ENCODE results near the gene C12orf57.

- TF ChIP-seq CTBP1 (IDR thresholded peaks at IDR 0.05; ENCODE audit: borderline replicate concordance), result no peak
- TF ChIP-seq FOXK2 (IDR thresholded peaks at IDR 0.05), result no peak
- no peak for TF ChIP-seq FOXM1 (IDR thresholded peaks at IDR 0.05; ENCODE audit: borderline replicate concordance)
- TF ChIP-seq ELF4 (IDR thresholded peaks at IDR 0.05), result no peak
- no peak for TF ChIP-seq BHLHE40 (IDR thresholded peaks at IDR 0.05; ENCODE audit: borderline replicate concordance)
- TF ChIP-seq TARDBP (IDR thresholded peaks at IDR 0.05), result no peak
- TF ChIP-seq HDGF (IDR thresholded peaks at IDR 0.05; ENCODE audit: borderline replicate concordance), result no peak
- TF ChIP-seq FOXA1 (IDR thresholded peaks at IDR 0.05), result no peak
Observed at GRCh38 chr12:6979021-6979420, 35.2 kb downstream of the C12orf57 start.

All from HEK293T (cell line).